ENCODE data around the gene STIMATE.
A peak's percentile ranks its signal among the peaks of the same experiment; 100 is the strongest.

STIMATE gene

GRCh38 chr3:52893723-52894122 lies 3.6 kb downstream of the STIMATE start:
- no peak for DNase-seq (ENCODE audit: low read depth in 2 of 2)

GRCh38 chr3:52892625-52893311 lies 4.6 kb downstream of the STIMATE start:
- DNase-seq (ENCODE audit: low read depth in 2 of 2): no peak

DNA sequence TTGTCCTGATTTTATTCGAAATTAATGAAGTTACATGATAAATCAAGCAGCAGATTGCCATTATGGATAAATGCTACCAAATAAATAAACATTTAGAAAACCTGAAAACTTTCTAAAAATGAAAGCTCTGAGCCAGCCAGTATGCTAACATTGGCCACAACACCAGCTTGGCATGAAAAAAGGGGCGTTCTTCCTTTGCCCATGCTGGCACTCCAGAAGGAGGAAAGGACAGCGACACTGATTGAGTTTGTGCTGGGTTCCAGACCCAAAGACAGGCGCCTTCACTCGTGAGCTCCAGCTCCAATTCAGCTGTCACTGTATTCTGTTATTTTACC lies 5.1 kb downstream of the STIMATE start:
- no peak for DNase-seq (ENCODE audit: low read depth in 2 of 2)

DNA sequence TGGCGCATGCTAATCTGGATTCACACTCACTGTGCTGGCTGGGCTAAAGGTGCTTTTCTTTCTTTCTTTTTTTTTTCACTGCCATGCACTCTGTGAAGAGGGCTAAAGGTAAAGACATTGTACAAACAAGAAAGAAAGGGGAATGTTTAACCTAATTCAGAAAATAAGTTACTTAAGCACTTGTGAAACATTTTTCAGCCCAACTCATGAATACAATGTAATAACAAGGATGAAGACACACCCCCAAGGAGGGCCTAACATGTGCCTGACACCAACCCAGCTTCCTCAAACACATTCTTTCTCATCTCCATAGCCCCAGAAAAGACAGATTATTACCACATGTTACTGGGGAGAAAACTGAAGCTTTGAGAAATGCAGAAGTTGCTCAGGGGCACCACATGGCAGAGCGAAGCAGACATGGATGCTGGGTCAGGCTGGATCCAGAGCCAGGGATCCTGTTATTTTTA lies 5.7 kb downstream of the STIMATE start:
- DNase-seq (ENCODE audit: low read depth in 2 of 2): peak; percentile 51 to 59

DNA sequence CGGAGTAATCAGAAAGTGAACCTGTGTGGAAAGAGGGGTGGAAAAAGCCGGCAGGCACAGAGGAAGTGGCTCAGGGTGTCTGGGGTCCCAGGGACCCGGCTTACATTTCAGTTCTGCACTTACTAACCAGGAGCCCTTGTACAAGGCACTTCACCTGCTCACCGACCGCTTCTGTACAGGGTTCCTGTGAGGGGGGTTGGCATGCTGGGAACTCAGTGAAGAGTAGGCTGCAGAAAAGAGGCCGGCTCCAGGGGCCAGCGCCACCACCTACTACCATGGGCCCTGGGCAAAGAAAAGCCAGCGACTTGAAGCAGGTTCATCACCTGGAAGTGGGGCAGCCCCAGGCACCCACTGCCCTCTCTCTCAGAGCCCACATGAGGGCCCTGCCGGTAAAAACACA lies 6.2 kb downstream of the STIMATE start:
- no peak for DNase-seq (ENCODE audit: low read depth in 2 of 2)

DNA sequence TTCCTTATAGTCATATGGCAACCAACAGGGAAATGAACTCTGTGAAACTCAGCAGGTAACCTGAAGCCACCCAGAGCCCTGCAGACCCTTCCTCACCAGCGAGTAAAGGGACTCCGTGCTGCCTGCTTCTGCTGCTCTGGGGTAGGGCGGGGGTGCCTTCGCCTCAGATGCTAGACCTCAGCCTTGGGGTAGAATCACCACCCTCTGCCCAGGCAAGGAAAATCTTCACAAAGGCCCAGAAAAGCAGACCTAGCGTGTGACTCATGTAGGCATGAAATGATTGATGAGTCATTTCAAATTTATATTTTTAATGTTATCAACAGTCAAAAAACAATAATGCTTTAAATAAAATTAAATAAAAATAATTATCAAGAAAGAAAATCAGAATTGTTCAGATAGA lies 6.6 kb downstream of the STIMATE start:
- DNase-seq (ENCODE audit: low read depth in 2 of 2): no peak

- no peak for DNase-seq (ENCODE audit: low read depth in 2 of 2)
Observed at GRCh38 chr3:52889901-52890300, 7.4 kb downstream of the STIMATE start.

- DNase-seq (ENCODE audit: low read depth in 2 of 2): no peak
Observed at GRCh38 chr3:52887166-52887565, 10.2 kb downstream of the STIMATE start.

DNA sequence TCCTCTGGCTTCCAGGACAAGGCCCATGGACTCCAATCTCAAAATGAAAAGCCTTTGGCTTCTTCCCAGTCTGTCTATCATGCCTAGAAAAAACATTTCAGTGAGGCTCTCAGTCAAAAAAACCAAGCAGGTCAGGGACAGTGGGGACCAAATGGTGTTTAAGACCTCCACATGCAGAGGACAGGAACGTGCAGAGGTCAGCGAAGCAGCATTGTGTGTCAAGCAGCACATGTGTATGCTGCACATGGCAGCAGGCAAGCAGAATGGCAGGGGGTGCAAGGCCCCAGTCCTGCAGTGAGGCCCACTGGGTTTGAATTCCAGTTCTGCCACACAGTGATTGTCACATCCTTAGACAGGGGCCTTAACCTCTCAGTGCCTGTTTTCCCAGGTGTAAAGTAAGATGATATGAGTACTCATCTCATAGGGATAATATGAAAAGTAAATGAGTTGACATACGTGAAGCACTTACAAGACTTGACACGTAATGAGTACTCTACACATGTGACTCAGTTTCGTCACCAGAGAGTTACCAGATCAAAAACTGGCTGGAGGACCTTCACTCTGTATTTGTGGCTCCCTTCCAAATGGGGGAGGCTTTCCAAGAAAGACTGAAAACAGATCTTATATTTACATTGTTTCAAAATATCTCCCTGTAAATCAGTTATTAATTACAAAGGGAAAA lies 11.2 kb downstream of the STIMATE start:
- no peak for DNase-seq (ENCODE audit: low read depth in 2 of 2)

GRCh38 chr3:52882377-52882776 lies 15.0 kb downstream of the STIMATE start:
- no peak for DNase-seq (ENCODE audit: low read depth in 2 of 2)

- DNase-seq (ENCODE audit: low read depth in 2 of 2): no peak
Observed at GRCh38 chr3:52881871-52882270, 15.5 kb downstream of the STIMATE start.

DNA sequence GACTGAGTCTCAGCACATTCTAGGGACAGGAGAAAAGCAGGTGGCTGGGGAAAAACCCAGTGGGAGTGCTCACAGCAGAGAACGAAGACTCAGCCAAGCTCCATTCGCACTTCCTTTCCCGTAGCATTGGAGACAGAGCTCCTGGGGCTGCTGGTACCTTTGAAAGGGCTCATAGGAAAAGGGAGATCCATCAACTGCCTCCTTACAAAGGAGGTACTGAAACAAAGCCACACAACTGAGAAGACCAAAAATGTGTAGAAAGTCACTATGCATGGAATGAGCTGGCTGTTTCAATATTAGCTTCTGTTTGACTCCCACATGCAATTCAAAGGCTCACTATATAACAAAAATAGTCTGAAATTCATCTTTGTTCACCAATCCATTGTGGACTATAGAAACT lies 16.9 kb downstream of the STIMATE start:
- no peak for DNase-seq (ENCODE audit: low read depth in 2 of 2)

DNA sequence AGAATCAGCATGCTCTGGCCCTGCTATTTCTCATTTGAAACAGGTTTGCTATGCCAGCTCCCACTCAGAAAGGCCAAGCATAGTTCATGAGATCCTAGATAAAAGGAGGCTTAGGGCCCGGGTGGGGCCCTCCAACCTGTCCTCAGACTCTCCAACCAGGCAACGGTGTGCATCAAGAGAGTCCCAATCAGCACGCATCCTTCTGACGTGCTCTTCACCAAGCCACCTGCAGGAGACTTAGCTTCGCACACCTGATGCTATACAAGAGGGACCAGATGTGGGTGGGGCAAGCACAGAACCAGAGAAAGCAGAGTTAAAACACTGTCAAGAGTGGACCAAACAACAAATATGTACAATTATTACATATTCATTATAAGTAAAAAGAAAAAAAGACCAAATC lies 17.3 kb downstream of the STIMATE start:
- no peak for DNase-seq (ENCODE audit: low read depth in 2 of 2)

DNA sequence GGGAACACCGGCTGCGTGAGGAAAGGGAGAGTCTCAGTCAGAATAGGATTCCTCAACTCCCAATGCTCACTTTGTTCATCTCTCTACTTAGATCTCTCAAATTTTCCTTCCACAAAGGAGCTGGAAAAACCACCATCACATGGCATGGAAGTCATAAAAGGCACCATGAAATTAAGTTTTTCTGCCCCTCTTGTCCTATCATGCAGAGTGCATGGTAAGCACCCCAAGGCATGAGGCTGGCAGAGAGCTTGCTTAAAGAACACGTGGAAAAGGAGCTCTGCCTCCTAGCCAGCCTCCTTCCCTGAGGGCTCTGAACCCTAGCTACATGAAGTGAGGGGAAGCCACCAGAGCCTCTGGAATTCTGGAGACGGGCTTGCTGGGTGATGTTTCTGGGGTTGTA lies 17.8 kb downstream of the STIMATE start:
- no peak for DNase-seq (ENCODE audit: low read depth in 2 of 2)

GRCh38 chr3:52879090-52879489 lies 18.3 kb downstream of the STIMATE start:
- no peak for DNase-seq (ENCODE audit: low read depth in 2 of 2)

DNA sequence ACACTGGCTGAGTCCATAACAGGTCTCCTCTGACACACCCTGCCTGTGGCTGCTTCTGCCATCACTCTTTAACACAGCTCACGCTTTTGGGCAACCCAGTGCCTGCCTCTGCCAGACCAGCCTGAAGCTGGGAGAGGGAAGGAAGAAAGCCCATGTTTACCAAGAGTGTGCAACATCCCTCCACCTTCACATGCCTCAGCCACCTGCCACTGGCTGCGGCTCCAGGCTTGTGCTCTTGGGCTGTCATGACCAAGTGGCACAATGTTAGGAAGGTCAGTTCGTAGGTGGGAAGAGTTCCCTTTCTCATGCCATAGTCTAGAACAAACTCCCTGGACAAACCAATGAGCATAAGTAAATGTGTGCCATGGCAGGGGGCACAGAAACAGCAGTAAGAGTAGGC lies 20.3 kb downstream of the STIMATE start:
- DNase-seq (ENCODE audit: low read depth in 2 of 2): no peak

DNA sequence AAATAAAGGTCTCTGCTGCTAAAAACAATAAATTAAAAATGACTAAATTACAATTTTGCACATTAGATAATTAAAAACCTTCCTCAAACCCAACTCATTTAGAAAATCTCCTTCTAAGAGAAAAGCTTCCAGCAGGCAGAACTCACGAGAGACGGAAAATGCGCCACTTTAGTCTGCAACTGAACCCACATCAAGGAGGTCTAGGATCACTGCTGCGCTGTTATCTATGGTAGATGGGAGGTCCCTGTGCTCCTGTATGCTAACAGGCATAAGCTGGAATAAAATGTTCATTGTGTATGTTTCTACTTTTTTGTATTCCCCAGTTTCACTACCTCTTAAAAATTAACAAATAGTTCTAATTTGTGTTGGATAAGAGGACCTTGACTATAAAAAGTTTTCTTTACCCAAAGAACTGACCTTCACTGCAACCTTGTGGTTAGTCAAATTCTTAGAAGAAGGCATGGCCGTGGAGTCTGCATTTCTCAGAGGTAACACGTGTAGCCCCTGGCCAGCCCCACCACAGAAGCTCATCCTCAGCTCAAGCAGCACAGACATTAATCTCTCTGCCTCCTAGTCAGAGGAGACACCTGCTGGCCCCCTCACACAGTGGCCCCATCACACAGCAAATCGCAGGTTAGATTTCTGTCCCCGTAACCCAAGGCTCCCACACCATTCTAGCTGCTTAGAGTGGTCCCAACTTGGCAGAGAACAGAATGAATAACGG lies 22.3 kb downstream of the STIMATE start:
- no peak for DNase-seq (ENCODE audit: low read depth in 2 of 2)

GRCh38 chr3:52874160-52874701 lies 23.1 kb downstream of the STIMATE start:
- no peak for DNase-seq (ENCODE audit: low read depth in 2 of 2)

DNA sequence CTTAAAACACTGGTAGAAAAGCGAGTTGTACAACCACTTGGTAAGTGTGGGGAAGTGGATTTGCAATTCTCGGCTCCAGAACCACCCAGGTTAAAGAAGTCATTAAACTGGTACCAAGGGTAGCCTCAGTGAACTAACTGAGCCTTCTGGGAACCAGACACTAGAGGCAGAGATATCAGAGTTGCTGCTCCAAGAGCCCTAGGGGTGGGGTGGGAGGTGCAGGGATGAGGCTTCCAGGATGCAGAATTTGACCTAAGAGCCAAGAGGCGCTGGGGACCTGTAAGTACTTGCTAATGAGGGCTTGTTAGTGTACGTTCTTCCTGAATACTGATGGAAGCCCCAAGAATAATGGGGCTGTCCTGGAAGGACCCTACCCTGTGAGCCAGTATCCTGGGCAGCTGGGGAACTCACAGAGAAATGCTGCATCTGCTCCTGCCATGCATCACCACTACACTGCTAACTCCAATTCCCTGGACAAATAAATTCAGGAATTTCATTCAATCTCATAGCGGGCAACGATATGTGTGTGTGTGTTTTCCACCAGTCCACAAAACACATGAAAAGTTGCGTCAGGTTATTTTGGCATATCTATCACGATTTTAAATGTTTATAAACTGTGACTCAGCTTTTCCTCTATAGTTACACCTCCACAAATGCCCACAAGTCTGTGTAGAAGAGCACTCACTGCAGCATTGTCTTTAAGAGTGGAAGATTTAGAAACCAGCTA lies 23.8 kb downstream of the STIMATE start:
- no peak for DNase-seq (ENCODE audit: low read depth in 2 of 2)

DNA sequence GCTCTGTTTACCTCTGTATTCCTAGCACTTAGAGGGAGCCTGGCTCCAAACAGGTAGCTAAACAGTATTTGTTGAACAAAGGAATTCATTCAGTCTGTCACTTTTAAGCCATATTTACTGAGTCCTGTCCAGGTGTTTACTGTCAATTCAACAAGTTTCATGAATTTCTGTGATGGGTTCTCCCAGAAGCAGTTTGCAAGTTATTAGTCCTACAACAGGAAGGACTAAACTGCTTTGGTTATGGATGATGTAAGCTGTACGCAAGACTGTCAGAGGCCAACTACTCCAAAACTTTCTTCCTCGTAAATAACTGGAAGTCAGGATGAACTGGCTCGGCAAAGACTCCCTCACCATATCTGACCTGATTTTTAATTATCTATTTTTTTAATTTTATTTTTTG lies 25.1 kb downstream of the STIMATE start:
- peak in 1 of 2 experiments; percentile 10 for DNase-seq (ENCODE audit: low read depth in 2 of 2)

- DNase-seq (ENCODE audit: low read depth in 2 of 2): no peak
Observed at GRCh38 chr3:52871761-52872160, 25.6 kb downstream of the STIMATE start.

GRCh38 chr3:52870471-52870870 lies 26.9 kb downstream of the STIMATE start:
- no peak for DNase-seq (ENCODE audit: low read depth in 2 of 2)
